Amygdala (tissue), 56 donors: ENCODE results near the gene TSSK2.
A peak's percentile ranks its signal among the peaks of the same experiment; 100 is the strongest.

Source experiments
- DNase-seq, 56 donors: peaks; one replicate each; lab custom pipeline; 2025; lab: John Stamatoyannopoulos, UW

Gene TSSK2

GRCh38 chr22:19105867-19106802, 25.0 kb upstream of the TSSK2 start:
- DNase-seq = no peak

GRCh38 chr22:19106886-19107729, 24.0 kb upstream of the TSSK2 start:
- DNase-seq = no peak

- no peak for DNase-seq
Measured at GRCh38 chr22:19107730-19108074, 23.4 kb upstream of the TSSK2 start.

GRCh38 chr22:19108807-19109197, 22.3 kb upstream of the TSSK2 start:
- no peak for DNase-seq

- DNase-seq = no peak
Measured at GRCh38 chr22:19109198-19110063, 21.7 kb upstream of the TSSK2 start.

GRCh38 chr22:19110064-19110458, 21.0 kb upstream of the TSSK2 start:
- DNase-seq = no peak

- DNase-seq = no peak
Measured at GRCh38 chr22:19110646-19111045, 20.5 kb upstream of the TSSK2 start.

GRCh38 chr22:19111140-19111539, 20.0 kb upstream of the TSSK2 start:
- no peak for DNase-seq

GRCh38 chr22:19111584-19111983, 19.5 kb upstream of the TSSK2 start:
- DNase-seq = no peak

- DNase-seq = no peak
Measured at GRCh38 chr22:19113429-19113828, 17.7 kb upstream of the TSSK2 start.

GRCh38 chr22:19114984-19115552, 16.0 kb upstream of the TSSK2 start:
- peak in 1 of 56 donors; percentile 27 for DNase-seq

- peak in 9 of 56 donors; percentile 23 to 62 (median 38) for DNase-seq
Measured at GRCh38 chr22:19115628-19116027, 15.5 kb upstream of the TSSK2 start.

GRCh38 chr22:19117111-19117512, 14.0 kb upstream of the TSSK2 start:
- DNase-seq = no peak

- no peak for DNase-seq
Measured at GRCh38 chr22:19118329-19118880, 12.7 kb upstream of the TSSK2 start.

- DNase-seq = no peak
Measured at GRCh38 chr22:19119949-19120348, 11.2 kb upstream of the TSSK2 start.

- no peak for DNase-seq
Measured at GRCh38 chr22:19120829-19121630, 10.1 kb upstream of the TSSK2 start.

GRCh38 chr22:19121631-19122142, 9.4 kb upstream of the TSSK2 start:
- peak in 19 of 56 donors; percentile 16 to 63 (median 44) for DNase-seq

- peak; percentile 54 to 98 (median 93) for DNase-seq
Measured at GRCh38 chr22:19122143-19122751, 8.9 kb upstream of the TSSK2 start, which contains the start of gene DGCR2. Gene DGCR2 (minus strand): TSS chr22:19122412. CDS start chr22:19122206, 206 bp downstream.
